ENCODE data around the gene P4HA1. TPM values are rescaled to one million over a fixed set of nuclear protein-coding genes. Genes with fewer than 3 reads are reported as not detected.

The P4HA1 gene
- total and polyA plus RNA-seq, 2 donors (not counting 3 experiments of a cell fraction or from before 2014, with no cell fraction given) = 14.3 to 29.1 TPM

GRCh38 chr10:73119952-73120351 is 23.3 kb upstream of the P4HA1 start:
- no peaks in the 10 kb centered on the region for H3K79me2 ChIP-seq (ENCODE audit: control insufficient read depth, insufficient read depth, low read length)
- DNase-seq (ENCODE audit: low read depth, low spot score) = no peak
- TF ChIP-seq MYC (IDR thresholded peaks at IDR 0.05; ENCODE audit: low read depth, low read length) (no peak), CTCF (IDR thresholded peaks at IDR 0.05; ENCODE audit: extremely low read depth in 1 of 2, insufficient read depth in 1 of 2, low read depth in 1 of 2, low read length in 2 of 2) (no peak), JUN (IDR thresholded peaks at IDR 0.05; ENCODE audit: borderline replicate concordance, insufficient read depth, insufficient read length, low read depth) (no peak), FOS (IDR thresholded peaks at IDR 0.05; ENCODE audit: borderline replicate concordance, insufficient read depth, low read length) (no peak), POLR2A (IDR thresholded peaks at IDR 0.05; ENCODE audit: low read depth, low read length) (no peak)
- H3K27me3 ChIP-seq (ENCODE audit: control insufficient read depth in 2 of 2, insufficient read depth in 2 of 2, low read length in 2 of 2) = no peaks in the 10 kb centered on the region
- ChIA-PET CTCF (no interaction called here), POLR2A (interaction anchor here (0.6 kb wide), 1 partner anchor 43 kb away, joined by 3 read pairs; no protein-coding TSS in a partner anchor)
- no peak overlapping the region for H3K4me2 ChIP-seq (ENCODE audit: insufficient read depth, low read length)
- dilution Hi-C loops (cut with MboI; ENCODE audit: extremely low pct_ligation_motif_present, low sequenced_read_pairs) (no loop called here), intact Hi-C loops (cut with micrococcal nuclease) (loop anchor here (2.0 kb wide), 1 partner anchor 23 kb away; the partner anchor contains the start of gene P4HA1)
- BruUV-seq (replicated peaks) = no TSS peak
- FAIRE-seq = no peak
- H3K4me3 ChIP-seq (replicated peaks in 1 of 3; ENCODE audit: insufficient read depth in 1 of 3, low read depth in 1 of 3, low read length in 3 of 3) = no peak overlapping the region
- no peaks in the 10 kb centered on the region for H4K20me1 ChIP-seq (replicated peaks; ENCODE audit: control insufficient read depth, extremely low read depth, insufficient read depth, low read length)
- H3K9me3 ChIP-seq (replicated peaks; ENCODE audit: control insufficient read depth, insufficient read depth, low read length) = no peaks in the 10 kb centered on the region
- peaks cover 12% of the 10 kb centered on the region for H3K4me1 ChIP-seq (ENCODE audit: control insufficient read depth, extremely low read depth, insufficient read depth, low read length)
- no peaks in the 10 kb centered on the region for H3K9me1 ChIP-seq (replicated peaks; ENCODE audit: control insufficient read depth, extremely low read depth, insufficient read depth, low read length)
- H2AFZ ChIP-seq (ENCODE audit: low read depth, low read length) = no peak overlapping the region
- H3K27ac ChIP-seq (ENCODE audit: insufficient read depth, low read depth, low read length) = no peak overlapping the region
- H3K9ac ChIP-seq (replicated peaks; ENCODE audit: extremely low read depth, insufficient read depth, low read length) = no peak overlapping the region
- H3K36me3 ChIP-seq (ENCODE audit: control insufficient read depth in 2 of 2, extremely low read depth in 1 of 2, insufficient read depth in 2 of 2, low read length in 2 of 2) = peaks cover 0 to 1% of the 10 kb centered on the region in 2 experiments

DNA sequence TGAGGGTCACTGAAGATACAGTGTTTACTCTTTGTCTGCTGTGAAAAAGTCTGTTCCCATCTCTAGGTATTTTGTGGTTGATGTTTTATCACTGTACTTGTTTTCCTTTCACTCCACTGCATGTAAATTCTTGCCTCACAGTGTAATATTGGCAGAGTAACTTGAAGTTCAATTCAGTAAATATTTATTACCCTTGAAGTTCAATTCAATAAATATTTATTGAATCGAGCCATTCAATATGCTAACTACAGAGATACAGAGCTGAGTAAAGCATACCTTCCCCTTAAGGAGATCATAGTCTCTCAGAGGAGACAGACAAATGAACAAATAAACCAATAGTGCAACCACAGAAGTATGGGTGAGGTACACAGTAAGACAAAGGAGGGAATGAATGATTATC is 22.8 kb upstream of the P4HA1 start:
- POLR2A ChIA-PET = no interaction called here
- Histone ChIP-seq H3K9me3 (replicated peaks; ENCODE audit: control insufficient read depth, insufficient read depth, low read length) (no peaks in the 10 kb centered on the region), H3K79me2 (ENCODE audit: control insufficient read depth, insufficient read depth, low read length) (no peaks in the 10 kb centered on the region), H4K20me1 (replicated peaks; ENCODE audit: control insufficient read depth, extremely low read depth, insufficient read depth, low read length) (no peaks in the 10 kb centered on the region), H3K27me3 (ENCODE audit: control insufficient read depth in 2 of 2, insufficient read depth in 2 of 2, low read length in 2 of 2) (no peaks in the 10 kb centered on the region), H3K4me3 (replicated peaks in 1 of 3; ENCODE audit: insufficient read depth in 1 of 3, low read depth in 1 of 3, low read length in 3 of 3) (no peak overlapping the region), H2AFZ (ENCODE audit: low read depth, low read length) (no peak overlapping the region), H3K27ac (ENCODE audit: insufficient read depth, low read depth, low read length) (no peak overlapping the region), H3K4me1 (ENCODE audit: control insufficient read depth, extremely low read depth, insufficient read depth, low read length) (peaks cover 12% of the 10 kb centered on the region), H3K9ac (replicated peaks; ENCODE audit: extremely low read depth, insufficient read depth, low read length) (no peak overlapping the region), H3K36me3 (ENCODE audit: control insufficient read depth in 2 of 2, extremely low read depth in 1 of 2, insufficient read depth in 2 of 2, low read length in 2 of 2) (no peaks in the 10 kb centered on the region), H3K4me2 (ENCODE audit: insufficient read depth, low read length) (no peak overlapping the region), H3K9me1 (replicated peaks; ENCODE audit: control insufficient read depth, extremely low read depth, insufficient read depth, low read length) (no peaks in the 10 kb centered on the region)
- no TSS peak for BruUV-seq (replicated peaks)
- dilution Hi-C loops (cut with MboI; ENCODE audit: extremely low pct_ligation_motif_present, low sequenced_read_pairs) (no loop called here), intact Hi-C loops (cut with micrococcal nuclease) (loop anchor here (2.0 kb wide), 1 partner anchor 23 kb away; the partner anchor contains the start of gene P4HA1)
- no peak for DNase-seq (ENCODE audit: low read depth, low spot score)
- no peak for FAIRE-seq
- no peak for TF ChIP-seq GATA2 (IDR thresholded peaks at IDR 0.05; ENCODE audit: insufficient read depth, insufficient read length, low read depth, low read length)
- no peak for TF ChIP-seq POLR2AphosphoS5 (IDR thresholded peaks at IDR 0.05; ENCODE audit: insufficient read depth, low read depth, low read length)
- TF ChIP-seq POLR2A (IDR thresholded peaks at IDR 0.05; ENCODE audit: low read depth, low read length) = no peak
- TF ChIP-seq EZH2 (IDR thresholded peaks at IDR 0.05; ENCODE audit: borderline replicate concordance, low read depth, low read length, severe bottlenecking) = no peak
- CTCF ChIA-PET = no interaction called here

Data from endothelial cell of umbilical vein (primary cell).